HG03108 (cell line): ENCODE results near the gene SERTAD3.
"Not testable (repeated sequence)": the region's sequence is repeated elsewhere in the genome, so short reads cannot be mapped to it uniquely, and the experiment has no call there.

ENCODE experiments used
- ATAC-seq: cut with Tn5 transposase; IDR thresholded peaks from one replicate; pipeline ENCODE4 v1.9.1; 2021; ENCODE audit warnings: moderate library complexity; ENCODE audit not compliant: unreplicated experiment

The SERTAD3 gene

GRCh38 chr19:40411958-40412499 is 32.1 kb downstream of the SERTAD3 start:
- no peak for ATAC-seq

GRCh38 chr19:40411125-40411842 is 32.9 kb downstream of the SERTAD3 start:
- ATAC-seq = no peak

DNA sequence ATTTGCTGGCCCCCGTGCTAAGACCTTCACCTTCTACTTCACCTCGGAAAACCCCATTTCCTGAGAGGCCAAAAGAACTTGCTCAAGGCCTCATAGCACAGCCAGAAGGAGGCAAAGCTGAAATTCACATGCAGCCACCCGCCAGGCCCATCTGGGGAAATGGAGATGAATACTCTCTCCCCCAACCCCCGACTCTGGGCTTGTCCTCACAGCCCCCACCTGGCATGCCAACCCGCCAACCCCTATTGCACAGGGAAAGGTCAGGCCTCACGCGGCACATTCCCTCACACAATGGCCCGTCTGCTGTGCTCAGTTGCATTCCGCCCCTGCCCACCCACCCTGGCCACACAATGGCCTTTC is 34.1 kb downstream of the SERTAD3 start:
- no peak for ATAC-seq

GRCh38 chr19:40408598-40408925 is 35.6 kb downstream of the SERTAD3 start:
- not testable (repeated sequence) for ATAC-seq

DNA sequence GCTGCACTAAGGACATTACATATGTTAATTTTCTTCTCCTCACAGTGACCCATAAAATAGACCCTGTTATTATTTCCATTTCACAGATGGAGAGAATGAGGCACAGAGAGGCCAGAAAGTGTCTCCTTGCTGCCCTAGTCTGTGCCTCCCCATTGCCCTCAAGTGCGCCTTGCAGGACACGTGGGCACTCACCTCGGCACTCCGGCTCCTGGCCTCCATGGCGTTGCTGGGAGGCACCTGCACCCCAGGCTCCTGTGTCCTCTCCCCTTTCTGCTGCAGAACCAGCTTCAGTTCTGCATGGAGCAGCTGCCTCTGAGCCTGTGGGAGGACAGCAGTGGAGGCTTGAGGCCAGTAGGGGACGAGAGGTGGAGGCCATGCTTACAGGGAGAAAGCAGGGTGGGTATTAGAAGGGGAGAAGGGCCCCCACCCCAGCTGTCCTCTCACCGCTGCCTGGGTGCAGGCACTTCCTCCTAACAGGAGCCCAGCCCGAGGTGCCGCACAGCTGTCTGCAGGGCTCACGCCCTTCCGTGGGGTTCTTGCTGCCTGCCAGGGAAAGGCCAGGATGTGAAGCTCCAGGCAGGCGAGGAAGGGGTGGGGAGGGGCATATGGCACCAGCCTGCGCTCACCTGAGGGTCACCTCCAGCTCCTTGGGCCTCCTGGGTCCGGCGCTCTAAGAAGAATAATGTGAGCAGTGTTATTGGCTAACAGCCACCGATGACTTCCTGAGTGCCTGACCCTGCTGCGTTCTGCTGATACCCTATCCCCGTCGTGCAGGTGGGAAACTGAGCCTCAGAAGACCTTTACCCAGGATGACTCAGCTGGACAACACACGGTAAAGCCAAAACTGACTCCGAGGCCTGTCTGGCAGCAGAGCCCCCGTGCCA is 36.2 kb downstream of the SERTAD3 start:
- no peak for ATAC-seq

GRCh38 chr19:40403262-40403984 is 40.7 kb downstream of the SERTAD3 start:
- peak; percentile 53 for ATAC-seq

- no peak for ATAC-seq
These were observed 43.6 kb downstream of the SERTAD3 start for GRCh38 chr19:40400559-40400958.

DNA sequence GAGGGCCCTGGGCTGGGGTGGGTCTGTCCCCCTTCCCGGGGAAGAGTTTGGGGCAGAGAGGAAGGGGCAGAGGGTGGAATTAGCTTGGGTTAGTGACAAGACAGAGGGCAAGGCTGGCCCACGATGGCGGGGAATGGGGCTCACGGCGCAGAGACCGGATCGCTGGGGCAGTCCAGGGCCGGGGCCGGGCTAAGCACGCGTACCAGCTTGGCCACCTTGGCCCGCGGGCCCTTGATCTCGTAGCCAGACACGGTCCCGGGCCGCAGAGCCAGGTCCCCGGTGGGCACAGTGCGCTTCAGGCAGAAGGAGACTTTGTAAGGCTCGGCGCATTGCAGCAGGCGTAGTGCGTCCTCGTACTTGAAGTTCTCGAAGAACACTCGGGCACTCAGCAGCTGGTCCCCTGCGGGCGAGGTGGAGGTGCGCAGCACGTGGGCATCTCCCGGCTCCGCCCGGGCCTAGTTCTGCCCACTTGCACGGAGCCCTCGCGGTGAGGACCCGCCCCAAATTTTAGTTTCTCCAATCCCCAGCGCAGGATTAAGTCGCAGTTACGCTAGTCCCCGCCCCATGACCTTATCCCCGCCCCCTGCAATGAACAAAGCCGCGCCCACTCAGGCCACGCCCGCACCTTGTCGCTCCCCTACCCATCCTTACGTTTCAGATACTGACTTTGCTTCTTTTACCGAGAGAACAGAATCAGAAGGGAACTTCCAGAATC is 45.6 kb downstream of the SERTAD3 start:
- no peak for ATAC-seq

GRCh38 chr19:40397568-40397906 is 46.6 kb downstream of the SERTAD3 start:
- ATAC-seq = no peak

GRCh38 chr19:40396886-40397567 is 47.1 kb downstream of the SERTAD3 start:
- ATAC-seq = no peak

GRCh38 chr19:40395956-40396355 is 48.2 kb downstream of the SERTAD3 start:
- ATAC-seq = no peak

DNA sequence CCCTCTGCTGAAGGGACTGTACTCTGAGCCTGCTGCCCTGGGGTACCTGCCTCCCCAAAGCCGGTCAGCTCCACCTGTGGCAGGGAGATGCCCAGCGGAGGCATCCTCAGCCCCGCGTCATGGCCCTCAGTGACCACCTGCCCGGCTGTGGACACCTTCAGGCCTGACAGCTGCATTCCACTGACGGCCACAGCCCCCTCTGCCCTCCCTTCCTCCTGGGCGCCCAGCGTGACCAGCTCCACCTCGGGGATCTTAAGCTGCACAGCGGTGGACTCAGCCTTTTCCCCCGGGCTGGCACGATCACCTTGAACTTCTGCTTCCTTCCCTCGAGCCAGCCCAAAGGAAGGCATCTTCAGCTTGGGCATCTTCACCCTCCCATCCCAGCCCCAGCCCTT is 49.3 kb downstream of the SERTAD3 start:
- no peak for ATAC-seq

- ATAC-seq = no peak
These were observed 50.0 kb downstream of the SERTAD3 start for GRCh38 chr19:40393894-40394815.

DNA sequence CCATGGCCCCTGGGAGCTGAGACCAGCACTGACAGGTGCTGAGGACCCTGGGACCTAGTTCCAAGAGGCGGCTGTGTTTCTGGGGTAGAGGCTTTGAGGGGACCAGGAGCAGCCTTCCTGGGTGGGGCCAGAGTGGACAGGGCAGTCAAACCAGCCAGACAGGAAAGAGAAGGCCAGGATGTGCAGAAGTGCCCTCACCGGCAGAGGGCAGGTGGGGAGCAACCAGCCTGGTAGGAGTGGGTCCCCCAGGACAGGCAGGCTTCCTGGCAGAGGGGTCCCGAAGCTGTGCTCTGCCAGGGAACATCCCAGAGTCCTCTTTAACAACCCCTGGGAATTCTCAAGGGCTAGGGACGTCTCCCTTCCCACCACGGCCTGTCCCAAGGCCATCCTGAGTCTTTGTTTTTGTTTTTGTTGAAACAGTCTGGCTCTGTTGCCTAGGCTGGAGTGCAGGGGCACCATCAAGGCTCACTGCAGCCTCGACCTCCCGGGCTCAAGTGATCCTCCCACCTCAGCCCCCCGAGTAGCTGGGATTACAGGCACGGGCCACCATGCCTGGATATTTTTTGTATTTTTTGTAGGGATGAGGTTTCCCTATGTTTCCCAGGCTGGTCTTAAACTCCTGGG is 51.1 kb downstream of the SERTAD3 start:
- ATAC-seq = no peak

DNA sequence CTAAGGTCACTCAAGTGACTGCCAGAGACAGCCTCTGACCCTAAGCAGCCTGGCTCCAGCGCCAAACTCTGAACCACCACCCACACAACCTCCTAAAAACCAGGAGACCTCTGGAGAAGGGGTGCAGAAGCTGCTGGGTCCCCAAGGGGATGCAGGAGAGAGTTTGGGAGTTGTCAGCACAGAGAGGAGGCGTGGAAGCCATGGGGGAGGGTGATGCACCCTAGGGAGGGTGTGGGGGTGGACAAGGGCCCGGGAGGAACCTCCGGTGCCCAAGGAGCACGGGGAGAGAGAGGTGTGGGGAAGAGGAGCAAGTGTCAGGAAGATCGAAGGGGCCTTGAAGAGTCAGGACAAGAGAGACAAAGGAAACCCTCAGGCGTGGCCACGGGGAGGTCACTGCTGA is 52.0 kb downstream of the SERTAD3 start:
- no peak for ATAC-seq
